Astrocyte (in vitro differentiated cells and primary cell): Measurements from ENCODE around the gene DDX1. TPM values are rescaled to one million over a fixed set of nuclear protein-coding genes. Genes with fewer than 3 reads are reported as not detected.
A peak's percentile ranks its signal among the peaks of the same experiment; 100 is the strongest.

Source experiments
- DNase-seq: peaks from one replicate; pipeline ENCODE4 v3.0.0-alpha.2; 2010; ENCODE audit warnings: low read depth
- FAIRE-seq: peaks from 2 replicates; lab custom pipeline; 2011; peaks lifted over from hg19 to GRCh38; lab: Jason Lieb, UNC
- H2AFZ ChIP-seq: 2 replicates; pipeline ENCODE4 v1.6.0; 2012; ENCODE audit warnings: low read depth, low read length, inconsistent platforms
- H3K27ac ChIP-seq: 2 replicates; pipeline ENCODE4 v1.5.1; 2011; ENCODE audit warnings: low read depth, low read length, inconsistent platforms
- H3K27me3 ChIP-seq: 2 replicates; pipeline ENCODE4 v1.6.0; 2011; ENCODE audit warnings: low read length, inconsistent platforms; ENCODE audit not compliant: insufficient read depth
- H3K36me3 ChIP-seq: 2 replicates; pipeline ENCODE4 v1.5.1; 2011; ENCODE audit warnings: low read length, inconsistent platforms; ENCODE audit not compliant: insufficient read depth
- H3K4me1 ChIP-seq: 2 replicates; pipeline ENCODE4 v1.5.1; 2011; ENCODE audit warnings: low read length, inconsistent platforms; ENCODE audit not compliant: insufficient read depth
- H3K4me2 ChIP-seq: 2 replicates; pipeline ENCODE4 v1.6.0; 2012; ENCODE audit warnings: low read length, inconsistent platforms
- H3K4me3 ChIP-seq: 2 replicates; pipeline ENCODE4 v1.5.1; 2011; ENCODE audit warnings: low read depth, mild to moderate bottlenecking, low read length, inconsistent platforms; ENCODE audit not compliant: insufficient read depth
- H3K79me2 ChIP-seq: 2 replicates; pipeline ENCODE4 v1.6.0; 2012; ENCODE audit warnings: mild to moderate bottlenecking, low read length, inconsistent platforms; ENCODE audit not compliant: insufficient read depth
- H3K9ac ChIP-seq: 2 replicates; pipeline ENCODE4 v1.6.0; 2012; ENCODE audit warnings: mild to moderate bottlenecking, low read length, inconsistent platforms
- H3K9me3 ChIP-seq: 2 replicates; pipeline ENCODE4 v1.5.1; 2012; ENCODE audit warnings: low read depth, mild to moderate bottlenecking, low read length, inconsistent platforms; ENCODE audit not compliant: insufficient read depth
- H4K20me1 ChIP-seq: 2 replicates; pipeline ENCODE4 v1.6.0; 2012; ENCODE audit warnings: low read length, inconsistent platforms; ENCODE audit not compliant: insufficient read depth
- H3K27ac Mint-ChIP-seq: one replicate; pipeline ENCODE4 v1.8.0; 2021; ENCODE audit warnings: mild to moderate bottlenecking, mixed read lengths; ENCODE audit not compliant: unreplicated experiment
- H3K27me3 Mint-ChIP-seq: one replicate; pipeline ENCODE4 v1.8.0; 2021; ENCODE audit warnings: low read depth, mixed read lengths; ENCODE audit not compliant: unreplicated experiment
- H3K36me3 Mint-ChIP-seq: one replicate; pipeline ENCODE4 v1.8.0; 2021; ENCODE audit warnings: low read depth, mixed read lengths; ENCODE audit not compliant: unreplicated experiment
- H3K4me1 Mint-ChIP-seq: one replicate; pipeline ENCODE4 v1.8.0; 2021; ENCODE audit warnings: low read depth, mixed read lengths; ENCODE audit not compliant: unreplicated experiment
- H3K4me3 Mint-ChIP-seq: one replicate; pipeline ENCODE4 v1.8.0; 2021; ENCODE audit warnings: mild to moderate bottlenecking, moderate library complexity, mixed read lengths; ENCODE audit not compliant: unreplicated experiment
- H3K9me3 Mint-ChIP-seq: one replicate; pipeline ENCODE4 v1.8.0; 2021; ENCODE audit warnings: mild to moderate bottlenecking, mixed read lengths; ENCODE audit not compliant: unreplicated experiment
- EZH2 ChIP-seq: IDR thresholded peaks from 2 replicates; pipeline ENCODE4 v1.6.1; 2012; ENCODE audit warnings: mild to moderate bottlenecking, low read length, inconsistent platforms; ENCODE audit not compliant: insufficient read depth
- total RNA-seq: library from RNA; stranded (reverse); gene quantifications from 2 replicates; pipeline ENCODE4 v1.2.1, GENCODE V29; 2021
- TF ChIP-seq, protein P1 (sequence below): IDR thresholded peaks from 2 replicates; pipeline ENCODE4 v1.5.1; 2011; ENCODE audit warnings: low read depth, mild to moderate bottlenecking, inconsistent platforms, low read length, moderate library complexity; ENCODE audit not compliant: insufficient read depth

DDX1 gene
- total RNA-seq, 1 donor from 2014 or later = 146 TPM

DNA sequence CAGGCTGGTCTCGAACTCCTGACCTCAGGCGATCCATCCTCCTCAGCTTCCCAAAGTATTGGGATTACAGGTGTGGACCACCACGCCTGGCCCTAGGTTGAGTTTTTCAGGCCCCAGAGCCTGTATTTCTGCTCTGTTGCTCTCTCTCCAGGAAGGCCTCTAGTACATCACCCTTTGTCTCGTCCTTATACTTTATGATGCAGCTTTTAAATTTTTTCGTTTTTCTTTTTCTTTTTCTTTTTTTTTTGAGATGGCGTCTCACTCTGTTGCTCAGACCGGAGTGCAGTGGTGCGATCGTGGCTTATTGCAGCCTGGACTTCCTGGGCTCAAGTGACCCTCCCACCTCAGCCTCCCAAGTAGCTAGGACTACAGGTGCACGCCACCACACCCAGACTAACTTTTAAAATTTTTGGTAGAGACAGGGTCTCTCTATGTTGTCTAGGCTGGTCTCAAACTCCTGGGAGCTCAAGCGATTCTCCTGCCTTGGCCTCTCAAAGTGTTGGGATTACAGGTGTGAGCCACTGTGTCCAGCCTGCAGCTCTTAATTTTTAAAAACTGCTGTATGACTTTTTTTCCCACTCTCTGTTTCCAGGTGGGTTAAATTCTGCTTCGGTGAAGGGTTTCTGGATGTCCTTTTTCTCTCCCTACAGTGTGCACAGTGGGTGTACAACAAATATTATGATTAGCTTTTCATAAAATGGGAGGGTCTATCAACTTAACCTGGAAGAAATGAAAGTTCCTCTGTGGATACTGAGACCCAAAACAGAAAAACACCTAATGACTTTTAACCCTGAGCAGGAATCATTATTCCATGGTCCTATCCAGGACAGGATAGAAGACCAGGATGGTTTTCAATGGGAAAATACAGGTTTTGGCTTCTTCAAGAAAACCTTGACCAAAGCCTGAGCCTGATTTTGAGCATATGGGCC lies 47.9 kb downstream of the DDX1 start:
- Mint-ChIP-seq H3K27ac (no peak overlapping the region), H3K4me1 (peaks cover 45% of the 10 kb centered on the region), H3K4me3 (no peak overlapping the region), H3K9me3 (peaks cover 10% of the 10 kb centered on the region), H3K36me3 (peaks cover 22% of the 10 kb centered on the region), H3K27me3 (peaks cover 2% of the 10 kb centered on the region)
- TF ChIP-seq, protein P1, sequence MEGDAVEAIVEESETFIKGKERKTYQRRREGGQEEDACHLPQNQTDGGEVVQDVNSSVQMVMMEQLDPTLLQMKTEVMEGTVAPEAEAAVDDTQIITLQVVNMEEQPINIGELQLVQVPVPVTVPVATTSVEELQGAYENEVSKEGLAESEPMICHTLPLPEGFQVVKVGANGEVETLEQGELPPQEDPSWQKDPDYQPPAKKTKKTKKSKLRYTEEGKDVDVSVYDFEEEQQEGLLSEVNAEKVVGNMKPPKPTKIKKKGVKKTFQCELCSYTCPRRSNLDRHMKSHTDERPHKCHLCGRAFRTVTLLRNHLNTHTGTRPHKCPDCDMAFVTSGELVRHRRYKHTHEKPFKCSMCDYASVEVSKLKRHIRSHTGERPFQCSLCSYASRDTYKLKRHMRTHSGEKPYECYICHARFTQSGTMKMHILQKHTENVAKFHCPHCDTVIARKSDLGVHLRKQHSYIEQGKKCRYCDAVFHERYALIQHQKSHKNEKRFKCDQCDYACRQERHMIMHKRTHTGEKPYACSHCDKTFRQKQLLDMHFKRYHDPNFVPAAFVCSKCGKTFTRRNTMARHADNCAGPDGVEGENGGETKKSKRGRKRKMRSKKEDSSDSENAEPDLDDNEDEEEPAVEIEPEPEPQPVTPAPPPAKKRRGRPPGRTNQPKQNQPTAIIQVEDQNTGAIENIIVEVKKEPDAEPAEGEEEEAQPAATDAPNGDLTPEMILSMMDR = no peak
- TF ChIP-seq EZH2 = no peak
- H3K27ac ChIP-seq = no peak overlapping the region
- no peak overlapping the region for H3K4me3 ChIP-seq
- FAIRE-seq (no peak), DNase-seq (no peak)
- H2AFZ ChIP-seq = no peak overlapping the region
- H4K20me1 ChIP-seq = peaks cover 16% of the 10 kb centered on the region
- H3K9ac ChIP-seq = no peak overlapping the region
- peaks cover 24% of the 10 kb centered on the region for H3K4me1 ChIP-seq
- H3K79me2 ChIP-seq = no peaks in the 10 kb centered on the region
- peaks cover 4% of the 10 kb centered on the region for H3K9me3 ChIP-seq
- peak overlapping the region; percentile 31 for H3K4me2 ChIP-seq
- H3K36me3 ChIP-seq = peaks cover 4% of the 10 kb centered on the region
- H3K27me3 ChIP-seq = no peaks in the 10 kb centered on the region

DNA sequence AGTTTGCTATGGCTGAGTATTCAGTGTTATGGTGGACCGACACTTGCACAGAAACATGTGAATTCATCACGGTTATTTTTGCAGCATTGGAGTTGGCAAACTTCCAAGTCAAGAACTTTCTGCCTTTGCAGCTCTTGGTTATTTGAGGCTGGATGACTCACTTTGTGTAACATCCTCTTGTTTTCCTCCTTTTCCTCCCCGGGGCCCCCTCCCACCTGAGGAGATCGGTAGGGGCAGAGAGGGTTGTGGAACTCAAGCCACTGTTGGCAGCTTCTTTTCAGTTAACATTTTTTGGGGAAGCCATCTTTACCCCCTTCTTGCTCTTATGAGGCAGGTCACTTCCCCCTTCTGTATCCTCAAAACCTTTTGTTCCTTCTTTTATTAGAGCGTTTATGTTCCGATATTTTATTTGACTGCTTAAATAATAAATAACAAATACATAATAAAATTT lies 48.6 kb downstream of the DDX1 start:
- Histone ChIP-seq H3K27me3 (no peaks in the 10 kb centered on the region), H3K36me3 (peaks cover 4% of the 10 kb centered on the region), H3K27ac (no peak overlapping the region), H3K79me2 (no peaks in the 10 kb centered on the region), H2AFZ (no peak overlapping the region), H3K4me3 (no peak overlapping the region), H4K20me1 (peaks cover 16% of the 10 kb centered on the region), H3K9me3 (peaks cover 4% of the 10 kb centered on the region), H3K4me1 (peaks cover 17% of the 10 kb centered on the region), H3K9ac (no peak overlapping the region), H3K4me2 (peak overlapping the region; percentile 31)
- TF ChIP-seq, protein P1 = no peak
- no peak for TF ChIP-seq EZH2
- Mint-ChIP-seq H3K4me3 (no peak overlapping the region), H3K36me3 (peaks cover 22% of the 10 kb centered on the region), H3K9me3 (peaks cover 10% of the 10 kb centered on the region), H3K4me1 (peaks cover 44% of the 10 kb centered on the region), H3K27ac (no peak overlapping the region), H3K27me3 (peaks cover 2% of the 10 kb centered on the region)
- FAIRE-seq (no peak), DNase-seq (peak; percentile 76)

DNA sequence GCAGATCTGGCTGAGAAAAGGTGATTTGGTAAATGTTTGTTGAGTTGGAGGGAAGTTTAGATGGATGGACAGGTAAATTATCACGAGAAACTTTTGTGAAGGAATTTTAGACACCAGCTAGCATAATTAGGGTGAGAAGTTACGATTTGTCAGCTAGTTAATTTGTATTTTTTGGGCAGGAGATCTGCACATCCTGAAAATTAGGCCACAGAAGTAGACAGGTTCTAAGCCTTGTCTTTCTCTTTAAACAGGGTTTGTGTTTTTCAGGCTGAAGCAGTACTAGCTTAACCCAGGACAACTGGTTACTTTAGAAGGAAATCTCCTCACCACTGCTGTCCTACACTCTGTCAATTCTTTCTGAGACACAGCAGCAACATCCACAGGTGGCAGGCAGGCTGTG lies 49.1 kb downstream of the DDX1 start:
- TF ChIP-seq EZH2 = no peak
- TF ChIP-seq, protein P1 = no peak
- H3K27me3 Mint-ChIP-seq = peaks cover 2% of the 10 kb centered on the region
- H2AFZ ChIP-seq = no peak overlapping the region
- H3K4me2 ChIP-seq = no peak overlapping the region
- H3K4me3 Mint-ChIP-seq = no peak overlapping the region
- H3K4me3 ChIP-seq = no peak overlapping the region
- FAIRE-seq = no peak
- no peak overlapping the region for H3K9ac ChIP-seq
- H3K4me1 Mint-ChIP-seq = peaks cover 42% of the 10 kb centered on the region
- peaks cover 12% of the 10 kb centered on the region for H4K20me1 ChIP-seq
- peaks cover 4% of the 10 kb centered on the region for H3K9me3 ChIP-seq
- no peak overlapping the region for H3K27ac ChIP-seq
- H3K27ac Mint-ChIP-seq = no peak overlapping the region
- peaks cover 10% of the 10 kb centered on the region for H3K9me3 Mint-ChIP-seq
- H3K79me2 ChIP-seq = no peaks in the 10 kb centered on the region
- DNase-seq = no peak
- peaks cover 15% of the 10 kb centered on the region for H3K4me1 ChIP-seq
- no peaks in the 10 kb centered on the region for H3K36me3 ChIP-seq
- no peaks in the 10 kb centered on the region for H3K27me3 ChIP-seq
- peaks cover 22% of the 10 kb centered on the region for H3K36me3 Mint-ChIP-seq
